SKM-1 (cell line): Measurements from ENCODE around the gene ASAP2.

Experiments used
- DNase-seq: peaks from one replicate; lab custom pipeline; 2025; ENCODE audit not compliant: unreplicated experiment; lab: John Stamatoyannopoulos, UW

ASAP2 gene

GRCh38 chr2:9205963-9206948, at the start of gene ASAP2:
ASAP2 (plus strand) TSS chr2:9206812; CDS start chr2:9207105, 293 bp downstream.
- DNase-seq, result peak; percentile 40

DNA sequence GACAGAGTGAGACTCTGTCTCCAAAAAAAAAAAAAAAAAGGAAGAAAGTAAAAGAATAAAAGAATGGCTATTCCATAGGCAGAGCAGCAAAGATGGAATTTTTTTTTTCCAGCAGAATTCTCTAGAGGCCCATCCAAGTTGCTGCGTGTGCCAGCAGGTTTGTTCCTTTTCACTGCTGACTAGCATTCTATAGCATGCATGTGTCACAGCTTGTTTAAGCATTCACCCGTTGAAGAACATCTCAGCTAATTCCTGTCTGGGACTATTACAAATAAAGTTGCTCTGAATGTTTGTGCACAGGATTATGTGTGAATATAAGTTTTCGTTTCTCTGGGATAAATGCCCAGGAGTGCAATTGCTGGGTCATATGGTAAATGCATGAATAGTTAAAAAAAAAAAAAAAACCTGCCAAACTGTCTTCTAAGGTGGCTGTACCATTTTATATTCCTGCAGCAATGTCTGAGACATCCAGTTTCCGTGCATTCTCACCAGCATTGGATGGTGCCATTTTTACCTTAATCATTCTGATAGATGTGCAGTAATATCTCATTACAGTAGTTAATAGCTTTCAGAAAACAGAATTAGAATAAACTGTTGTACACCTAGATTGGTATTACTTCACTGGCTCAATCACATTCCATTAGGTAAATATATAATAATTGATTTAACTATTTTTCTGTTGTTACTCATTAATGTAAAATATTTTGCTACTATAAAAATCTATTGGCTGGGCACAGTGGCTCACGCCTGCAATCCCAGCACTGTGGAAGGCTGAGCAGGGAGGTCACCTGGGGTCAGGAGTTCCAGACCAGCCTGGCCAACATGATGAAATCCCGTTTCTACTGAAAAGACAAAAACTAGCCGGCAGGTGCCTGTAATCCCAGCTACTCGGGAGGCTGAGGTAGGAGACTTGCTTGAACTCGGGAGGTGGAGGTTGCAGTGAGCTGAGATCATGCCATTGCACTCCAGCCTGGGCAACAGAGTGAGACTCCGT, 47.5 kb upstream of the ASAP2 start:
- no peak for DNase-seq

DNA sequence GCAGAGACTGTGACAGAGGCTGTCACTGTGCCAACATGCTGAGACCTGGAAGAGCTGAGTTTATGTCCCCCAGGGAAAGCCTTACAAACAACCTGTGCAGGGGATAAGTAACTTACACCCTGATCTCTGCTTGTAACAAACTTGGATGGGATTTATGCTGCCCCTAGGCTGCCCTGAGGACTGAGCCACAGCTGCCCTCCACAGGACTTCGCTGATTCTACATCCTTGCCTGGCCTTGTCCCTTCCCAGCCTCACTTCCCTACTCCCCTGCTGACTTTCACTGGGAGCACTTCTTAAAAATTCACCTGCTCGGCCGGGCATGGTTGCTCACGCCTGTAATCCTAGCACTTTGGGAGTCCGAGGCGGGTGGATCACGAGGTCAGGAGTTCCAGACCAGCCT, 45.9 kb upstream of the ASAP2 start:
- DNase-seq, result no peak

DNA sequence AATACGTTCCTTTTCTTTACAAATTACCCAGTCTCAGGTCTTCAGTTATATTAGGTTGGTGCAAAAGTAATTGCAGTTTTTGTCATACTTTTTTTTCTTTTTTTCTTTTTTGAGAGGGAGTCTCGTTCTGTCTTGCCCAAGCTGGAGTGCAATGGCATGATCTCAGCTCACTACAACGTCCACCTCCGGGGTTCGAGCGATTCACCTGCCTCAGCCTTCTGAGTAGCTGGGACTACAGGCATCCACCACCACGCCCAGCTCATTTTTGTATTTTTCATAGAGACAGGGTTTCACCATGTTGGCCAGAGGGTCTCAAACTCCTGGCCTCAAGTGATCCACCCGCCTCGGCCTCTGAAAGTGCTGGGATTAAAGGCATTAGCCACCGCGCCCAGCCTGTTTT, 43.8 kb upstream of the ASAP2 start:
- DNase-seq, result no peak

- no peak for DNase-seq
Measured at GRCh38 chr2:9163306-9164111, 43.1 kb upstream of the ASAP2 start.

- DNase-seq, result no peak
Measured at GRCh38 chr2:9164112-9164608, 42.5 kb upstream of the ASAP2 start.

DNA sequence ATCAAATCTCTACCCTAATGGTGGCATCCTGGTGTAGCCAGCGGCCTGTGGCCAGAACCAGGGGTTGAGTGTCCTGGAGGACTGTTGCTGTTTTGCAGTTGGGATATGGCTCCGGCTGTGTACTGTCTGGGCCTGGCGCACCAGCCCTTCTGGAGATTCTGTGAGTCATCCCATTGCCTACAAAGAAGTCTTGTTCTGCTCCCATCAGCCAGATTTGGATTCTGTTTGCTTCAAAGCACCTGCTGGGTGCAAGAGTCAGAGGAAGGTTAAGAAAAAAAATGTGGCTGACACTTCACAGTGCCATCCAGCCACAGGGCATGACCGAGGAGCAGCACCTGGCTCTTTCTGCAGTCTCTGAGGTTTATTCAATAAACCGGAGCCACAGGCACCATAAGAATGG, 41.0 kb upstream of the ASAP2 start:
- no peak for DNase-seq

GRCh38 chr2:9166579-9167377, 39.8 kb upstream of the ASAP2 start:
- DNase-seq, result no peak

DNA sequence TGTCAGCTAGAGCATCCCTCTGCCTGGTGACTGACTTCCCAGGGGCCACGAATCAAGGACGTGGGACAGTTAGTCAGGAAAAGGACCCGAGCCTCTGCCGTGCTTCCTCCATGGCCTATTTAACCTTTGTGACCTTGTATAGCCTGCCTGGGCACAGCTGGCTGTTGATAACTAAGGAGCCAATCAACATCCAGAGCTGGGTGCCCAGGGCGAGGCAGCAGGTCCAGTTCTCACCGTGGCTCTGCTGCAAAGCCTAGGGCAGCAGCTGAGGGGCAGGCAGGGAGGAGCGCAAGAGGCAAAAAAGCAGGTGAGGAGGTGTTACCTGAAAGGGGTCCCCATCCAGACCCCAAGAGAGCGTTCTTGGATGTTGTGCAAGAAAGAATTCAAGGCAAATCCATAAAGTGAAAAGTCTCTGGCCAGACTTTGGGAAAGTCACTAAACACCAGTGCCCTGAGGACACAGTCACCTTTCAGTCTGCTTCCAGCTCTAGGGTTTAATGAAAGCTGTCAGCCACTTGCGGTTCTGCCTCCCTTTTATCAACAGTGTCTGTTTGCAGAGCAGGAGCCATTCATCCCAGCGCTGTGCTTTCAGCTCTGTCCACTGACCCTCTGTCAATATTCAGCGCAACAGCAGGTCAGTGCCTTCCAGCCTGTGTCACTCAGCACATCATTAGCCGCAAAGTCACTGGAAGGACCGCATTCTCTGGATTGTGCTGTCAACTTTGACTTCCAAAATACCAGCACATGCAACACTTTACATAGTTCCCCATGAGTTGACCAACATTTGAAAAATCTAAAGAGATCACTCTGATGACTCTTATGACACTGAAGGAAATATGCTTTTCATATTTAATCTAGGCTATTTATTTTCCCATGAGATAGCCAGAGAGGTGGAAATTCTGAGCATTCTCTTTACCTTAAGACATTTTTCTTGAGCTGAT, 38.6 kb upstream of the ASAP2 start:
- DNase-seq, result no peak

DNA sequence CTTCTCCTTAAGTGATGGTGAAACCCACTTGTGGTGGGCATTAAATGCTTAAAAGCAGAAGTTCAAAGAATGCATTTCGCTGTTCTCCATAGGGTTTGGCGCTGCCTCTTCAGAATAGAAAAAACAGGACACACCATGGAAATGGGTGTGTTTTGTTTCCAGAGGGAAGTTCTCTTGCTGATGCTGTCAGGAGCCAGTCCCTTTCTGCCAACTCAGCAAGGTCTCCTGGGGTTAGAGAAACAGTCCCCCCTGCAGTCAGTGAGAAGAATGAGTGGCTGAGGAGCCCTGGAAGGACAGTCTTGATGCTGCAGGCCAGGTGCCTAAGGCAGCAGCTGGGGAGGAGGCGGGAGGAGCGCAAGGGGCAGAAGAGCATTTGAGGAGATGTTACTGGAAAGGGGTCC, 37.8 kb upstream of the ASAP2 start:
- no peak for DNase-seq

DNA sequence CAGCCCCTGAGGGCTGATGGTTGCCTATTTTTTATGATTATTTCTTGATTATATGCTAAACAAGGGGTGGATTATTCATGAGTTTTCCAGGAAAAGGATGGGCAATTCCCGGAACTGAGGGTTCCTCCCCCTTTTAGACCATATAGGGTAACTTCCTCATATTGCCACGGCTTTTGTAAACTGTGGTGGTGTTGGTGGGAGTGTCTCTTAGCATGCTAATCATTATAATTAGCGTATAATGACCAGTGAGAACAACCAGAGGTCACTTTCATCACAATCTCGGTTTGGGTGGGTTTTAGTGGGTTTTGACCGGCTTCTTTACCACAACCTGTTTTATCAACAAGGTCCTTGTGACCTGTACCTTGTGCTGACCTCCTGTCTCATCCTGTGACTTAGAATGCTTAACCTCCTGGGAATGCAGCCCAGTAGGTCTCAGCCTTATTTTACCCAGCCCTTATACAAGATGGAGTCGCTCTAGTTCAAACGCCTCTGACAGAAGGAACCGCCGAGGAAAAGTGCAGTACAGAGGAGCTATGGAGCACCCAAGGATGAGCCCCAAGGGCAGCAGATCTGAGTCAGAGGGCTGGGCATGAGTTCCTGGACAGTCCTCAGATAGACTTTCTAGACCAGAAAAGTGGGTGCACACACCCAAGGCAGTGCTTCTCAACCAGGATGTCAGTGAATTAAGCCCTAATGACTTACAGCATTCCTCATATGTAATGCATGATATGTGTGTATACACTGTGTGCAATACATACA, 37.1 kb upstream of the ASAP2 start:
- DNase-seq, result no peak

DNA sequence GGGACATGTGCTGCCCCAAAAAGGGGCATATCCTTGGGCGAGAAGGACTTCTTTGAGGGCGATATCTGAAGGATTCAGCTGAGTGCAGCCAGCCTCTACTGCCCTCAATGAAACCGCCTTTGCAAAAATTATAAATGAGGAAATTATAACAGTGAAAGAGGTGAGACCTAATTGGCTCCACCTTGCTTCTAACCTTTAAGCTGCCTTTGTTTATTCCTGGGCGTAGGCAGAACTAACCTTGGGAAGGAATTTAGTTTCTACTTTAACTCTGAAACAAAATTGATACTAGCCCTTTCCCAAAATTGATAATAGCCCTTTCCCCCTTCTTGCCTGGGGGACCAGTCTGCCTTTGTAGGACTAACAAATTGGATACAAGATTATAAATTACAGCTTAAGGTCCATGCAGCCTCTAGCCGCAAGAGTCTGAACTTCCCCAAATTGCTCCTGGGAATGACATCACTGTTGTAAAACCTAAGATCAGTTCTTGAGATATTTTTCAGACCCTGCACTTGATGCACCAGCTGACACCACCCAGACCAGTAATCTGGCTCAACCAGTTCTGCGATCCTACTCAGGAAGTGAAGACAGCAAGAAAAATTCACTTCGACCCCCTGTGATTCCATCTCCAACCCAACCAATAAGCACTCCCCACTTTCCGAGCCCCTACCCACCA, 36.0 kb upstream of the ASAP2 start:
- peak; percentile 39 for DNase-seq

DNA sequence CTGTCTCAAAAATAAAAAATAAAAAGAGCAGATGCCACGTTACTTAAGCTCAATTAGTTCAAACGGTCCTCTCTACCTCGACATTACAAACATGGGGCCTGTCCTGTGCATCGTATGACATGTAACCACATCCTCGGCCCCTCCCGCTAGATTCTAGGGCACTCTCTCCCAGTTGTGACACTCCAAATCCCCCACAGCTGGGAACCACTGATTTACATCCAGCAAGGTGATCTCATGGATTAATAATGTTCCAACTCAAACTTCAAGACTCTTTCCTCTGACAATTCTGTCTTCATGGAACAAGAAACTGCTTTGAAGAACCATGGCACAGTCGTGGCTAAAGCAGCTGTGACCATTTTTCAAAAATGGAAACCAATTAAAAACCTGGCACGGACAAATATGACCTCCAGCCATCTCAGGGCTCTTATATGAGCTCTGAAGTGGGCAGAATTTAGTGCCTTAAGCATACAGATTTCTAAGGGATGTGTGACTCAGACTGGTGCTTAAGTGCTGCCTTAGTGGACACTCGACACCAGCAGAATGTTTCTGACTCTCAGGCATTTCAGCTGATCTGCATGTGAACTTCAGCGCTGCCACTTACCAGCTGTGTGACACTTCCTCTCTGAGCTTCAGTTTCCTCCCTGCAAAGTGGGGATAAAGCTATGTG, 31.7 kb upstream of the ASAP2 start:
- DNase-seq, result peak; percentile 23

- no peak for DNase-seq
Measured at GRCh38 chr2:9178110-9178903, 28.3 kb upstream of the ASAP2 start.

DNA sequence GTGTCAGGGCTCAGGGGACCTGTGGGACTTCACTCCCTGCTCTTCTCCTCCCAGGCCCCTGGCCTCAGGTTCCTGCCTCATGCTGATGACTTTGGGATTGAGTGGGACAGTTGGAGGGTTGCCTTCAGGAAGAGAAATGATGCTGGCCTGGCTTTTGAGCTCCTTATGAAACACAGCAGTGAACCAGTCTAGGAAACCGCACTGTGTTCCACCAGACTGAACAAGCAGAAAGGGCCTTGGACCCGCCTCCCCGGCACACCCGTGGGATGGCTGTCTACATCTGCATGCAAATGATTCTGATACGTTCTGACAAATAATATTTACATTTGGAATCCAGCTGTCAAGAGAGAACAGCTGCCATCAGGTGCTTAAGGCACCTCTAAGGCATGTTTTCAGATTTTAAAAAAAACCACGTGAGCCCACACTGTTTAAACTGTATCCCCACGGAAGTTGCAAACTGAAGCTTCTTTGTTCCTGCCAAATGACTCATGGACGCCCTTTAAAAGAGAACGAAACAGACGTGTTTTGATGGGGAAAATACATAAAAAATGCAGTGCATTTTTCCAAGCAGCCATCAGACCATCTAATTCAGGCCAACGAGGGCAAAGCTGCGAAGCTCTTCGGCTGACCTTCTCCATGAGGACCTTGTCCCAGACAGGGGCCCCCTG, 27.6 kb upstream of the ASAP2 start:
- DNase-seq, result no peak
